Frontal cortex (tissue), 4 donors: ENCODE data around the gene PTPRN2. TPM values are rescaled to one million over a fixed set of nuclear protein-coding genes. Genes with fewer than 3 reads are reported as not detected.

Source experiments
- DNase-seq, 2 donors: peaks; one replicate each; pipeline ENCODE4 v3.0.0; 2012; ENCODE audit warnings: low spot score in 2 of 2
- FAIRE-seq: peaks from 2 replicates; lab custom pipeline; 2012; peaks lifted over from hg19 to GRCh38; lab: Jason Lieb, UNC
- total RNA-seq: library from RNA; depleted of rRNA; stranded (reverse); fragments of >200 nt; gene quantifications from one replicate; pipeline ENCODE4 v1.2.3, GENCODE V29; 2014
- donor health status: control.
- donor health status: control.
- donor health status: control.

The PTPRN2 gene
- total RNA-seq, 1 donor from 2014 or later = 52.2 TPM

DNA sequence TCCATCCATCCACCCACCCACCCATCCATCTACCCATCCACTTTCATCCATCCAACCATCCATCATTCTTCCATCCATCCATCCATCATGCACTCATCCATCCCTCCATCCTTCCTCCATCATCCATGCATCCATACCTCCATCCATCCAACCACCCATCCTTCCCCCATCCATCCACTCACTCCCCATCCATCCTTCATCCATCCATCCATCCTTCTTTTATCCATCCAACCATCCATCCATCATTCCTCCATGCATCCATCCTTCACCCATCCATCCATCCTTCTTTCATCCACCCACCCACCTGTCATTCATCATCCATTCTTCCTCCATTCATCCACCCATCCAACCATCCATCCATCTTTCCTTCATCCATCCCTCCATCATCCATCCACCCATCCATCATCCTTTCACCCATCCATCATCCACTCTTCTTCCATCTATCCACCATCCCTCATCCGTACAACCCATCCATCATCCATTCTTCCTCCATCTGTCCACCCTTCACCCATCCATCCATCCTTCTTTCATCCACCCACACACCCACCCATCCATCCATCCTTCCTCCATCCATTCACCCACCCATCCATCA is 822.6 kb downstream of the PTPRN2 start:
- DNase-seq (no peak), FAIRE-seq (no peak)

DNA sequence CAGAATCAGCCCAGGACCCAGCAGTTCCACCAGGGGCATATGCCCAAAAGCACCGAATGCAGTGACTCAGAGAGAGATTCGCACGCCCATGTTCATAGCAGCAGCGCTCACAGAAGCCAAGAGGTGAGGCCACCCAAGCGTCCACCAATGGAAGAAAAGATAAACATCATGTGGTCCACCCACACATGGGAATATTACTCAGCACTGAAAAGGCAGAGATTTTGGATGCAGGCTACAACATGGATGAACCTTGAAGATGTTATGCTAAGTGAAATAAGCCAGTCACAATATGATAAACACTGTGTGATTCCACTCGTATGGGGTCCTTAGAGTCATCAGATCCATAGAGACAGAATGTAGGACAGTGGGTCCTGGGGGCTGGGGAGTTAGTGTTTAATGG is 823.4 kb downstream of the PTPRN2 start:
- FAIRE-seq (no peak), DNase-seq (no peak)

DNA sequence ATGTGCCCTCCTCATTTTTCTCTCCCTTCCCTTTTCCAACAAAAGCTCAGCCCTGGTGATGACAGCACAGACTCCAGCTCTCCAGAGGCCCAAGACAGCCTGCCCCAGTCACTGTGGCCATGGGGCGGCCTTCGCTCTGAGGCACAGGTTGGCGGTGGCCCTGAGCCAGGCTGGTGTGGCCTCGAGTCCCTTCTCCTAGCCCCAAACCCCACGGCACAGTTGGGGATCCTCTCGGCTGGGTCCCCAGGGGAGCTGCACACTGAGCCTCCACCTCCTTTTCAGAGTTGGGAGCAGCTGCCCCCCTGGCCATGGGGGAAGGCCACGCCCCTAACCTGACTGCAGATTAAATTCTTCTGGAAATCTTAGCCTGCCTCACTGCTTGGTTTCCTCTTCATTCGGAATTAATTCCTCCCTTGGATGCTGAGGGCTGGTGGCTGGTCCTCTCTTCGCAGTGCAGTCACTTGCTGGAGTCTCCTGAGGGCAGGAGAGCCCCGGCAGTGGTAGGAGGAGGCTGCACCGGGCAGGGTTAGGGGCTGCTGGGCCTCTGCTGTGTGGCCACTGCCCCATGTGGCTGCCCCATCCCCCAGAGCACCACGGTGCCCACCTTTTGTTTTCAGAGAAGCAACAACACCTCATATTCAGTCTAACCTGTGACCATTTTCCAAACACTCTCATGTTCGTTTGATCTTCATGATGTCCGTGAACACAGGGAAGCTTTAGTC is 824.2 kb downstream of the PTPRN2 start:
- DNase-seq (no peak), FAIRE-seq (no peak)

DNA sequence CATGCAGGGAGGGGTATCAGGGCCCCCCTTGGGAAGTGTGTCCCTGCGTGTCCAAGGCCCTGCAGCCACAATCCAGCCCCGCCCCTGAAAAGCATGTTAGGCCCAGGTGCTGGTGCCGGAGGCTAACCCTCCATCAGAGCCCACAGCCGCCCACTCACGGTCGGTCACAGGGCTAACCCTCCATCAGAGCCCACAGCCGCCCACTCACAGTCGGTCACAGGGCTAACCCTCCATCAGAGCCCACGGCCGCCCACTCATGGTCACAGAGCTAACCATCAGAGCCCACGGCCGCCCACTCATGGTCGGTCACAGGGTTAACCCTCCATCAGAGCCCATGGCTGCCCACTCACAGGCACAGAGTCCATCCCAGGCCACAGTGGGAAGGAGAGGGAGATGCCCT is 824.8 kb downstream of the PTPRN2 start:
- FAIRE-seq (no peak), DNase-seq (no peak)

DNA sequence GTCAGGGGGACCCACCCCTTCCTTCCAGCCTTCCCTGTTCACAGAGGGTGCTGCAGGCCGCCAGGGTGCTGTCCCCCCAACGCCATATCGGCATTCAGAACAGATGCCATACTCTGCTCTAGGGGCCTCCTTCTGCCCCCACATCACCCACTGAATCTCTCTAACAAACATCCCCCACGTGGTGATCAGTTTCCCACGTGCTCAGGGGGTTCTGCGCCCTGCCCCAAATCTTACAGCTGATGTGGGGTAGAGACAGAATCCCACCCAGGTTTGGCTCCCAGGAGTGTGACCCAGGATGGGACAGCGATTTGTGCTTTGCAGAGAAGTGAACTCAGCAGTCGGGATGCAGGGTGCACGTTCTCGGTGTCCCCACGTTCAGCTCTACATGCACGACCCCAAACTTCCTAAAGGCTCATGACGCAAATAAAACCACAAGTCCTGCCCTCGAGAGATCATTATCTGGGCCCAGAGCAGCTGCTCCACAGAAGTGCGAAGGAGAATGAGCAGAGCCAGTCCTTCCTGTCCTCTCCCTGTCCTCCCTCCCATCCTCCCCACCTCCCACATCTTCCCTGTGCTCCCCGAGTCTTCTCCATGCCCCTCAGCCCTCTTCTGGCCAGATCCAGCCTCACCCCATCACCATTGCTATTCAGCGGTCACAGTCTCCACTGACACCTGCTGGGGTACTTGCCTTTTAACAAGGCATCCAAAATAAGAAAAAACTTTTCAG is 827.5 kb downstream of the PTPRN2 start:
- FAIRE-seq = no peak

DNA sequence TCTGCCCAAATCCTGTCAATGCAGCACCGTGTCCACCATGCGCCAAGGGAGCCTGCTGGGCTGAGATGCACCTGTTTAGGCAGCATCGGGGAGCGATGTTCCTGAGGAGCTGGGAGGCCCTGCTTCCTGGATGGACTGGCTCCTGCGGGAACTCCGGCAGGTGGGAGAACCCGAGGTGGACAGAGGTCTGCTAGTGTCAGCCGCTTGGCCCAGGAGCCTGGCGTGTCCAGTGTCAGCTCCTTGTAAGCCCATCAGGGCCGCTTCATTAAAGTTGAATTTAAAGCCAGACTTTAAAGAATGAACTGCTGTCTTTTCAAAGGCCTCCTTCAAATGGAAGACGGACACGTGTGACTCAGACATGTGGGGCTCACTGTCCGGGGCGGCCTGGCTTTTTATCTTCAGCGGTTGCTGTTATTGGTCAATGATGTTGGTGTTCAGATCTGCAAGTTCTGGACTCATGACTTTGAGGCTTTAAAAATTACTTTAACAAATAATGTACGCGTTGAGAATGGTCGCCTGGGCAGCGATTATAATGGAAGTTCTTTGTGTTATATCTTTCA is 828.3 kb downstream of the PTPRN2 start:
- DNase-seq = no peak
- no peak for FAIRE-seq

More for the DNA sequence above, 827.5 kb downstream of the PTPRN2 start:
- no peak for DNase-seq

DNA sequence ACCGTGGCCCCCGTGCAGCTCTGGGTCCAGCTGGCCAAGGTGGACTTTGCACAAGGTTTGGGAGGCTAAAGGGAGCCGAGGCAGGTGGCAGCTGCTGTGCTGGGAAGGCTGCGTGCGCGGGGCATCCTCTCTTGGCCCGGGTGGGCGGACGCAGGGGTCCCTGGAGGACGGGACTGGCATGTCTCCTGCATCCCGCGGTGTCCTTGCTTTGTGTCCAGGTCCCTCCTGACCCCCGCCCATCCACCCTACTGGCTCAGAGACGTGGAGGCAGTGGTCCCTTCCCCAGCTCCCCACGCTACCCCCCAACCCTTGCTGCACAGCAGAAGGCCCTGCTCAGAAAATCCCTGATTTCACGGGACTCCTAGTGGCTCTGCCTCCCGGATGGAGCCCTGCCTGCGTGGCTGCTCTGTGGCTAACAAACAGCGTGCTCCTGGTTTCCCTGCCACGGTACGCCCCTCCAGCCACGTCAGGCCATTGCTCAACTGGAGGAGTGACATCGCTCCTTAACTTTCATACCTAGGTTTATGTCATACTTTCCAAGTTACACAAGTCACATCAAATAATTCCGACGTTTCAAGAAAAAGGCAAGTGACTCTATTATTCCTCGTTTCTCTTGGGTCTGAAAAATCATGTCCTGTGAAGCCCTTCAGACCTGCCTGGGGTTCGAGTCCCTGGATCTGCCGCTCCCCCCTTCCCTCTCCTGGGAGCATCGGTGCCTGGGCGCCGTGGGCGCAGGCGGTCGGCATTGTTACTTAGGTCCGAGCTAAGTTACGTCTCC is 829.0 kb downstream of the PTPRN2 start:
- no peak for DNase-seq
- FAIRE-seq = no peak

DNA sequence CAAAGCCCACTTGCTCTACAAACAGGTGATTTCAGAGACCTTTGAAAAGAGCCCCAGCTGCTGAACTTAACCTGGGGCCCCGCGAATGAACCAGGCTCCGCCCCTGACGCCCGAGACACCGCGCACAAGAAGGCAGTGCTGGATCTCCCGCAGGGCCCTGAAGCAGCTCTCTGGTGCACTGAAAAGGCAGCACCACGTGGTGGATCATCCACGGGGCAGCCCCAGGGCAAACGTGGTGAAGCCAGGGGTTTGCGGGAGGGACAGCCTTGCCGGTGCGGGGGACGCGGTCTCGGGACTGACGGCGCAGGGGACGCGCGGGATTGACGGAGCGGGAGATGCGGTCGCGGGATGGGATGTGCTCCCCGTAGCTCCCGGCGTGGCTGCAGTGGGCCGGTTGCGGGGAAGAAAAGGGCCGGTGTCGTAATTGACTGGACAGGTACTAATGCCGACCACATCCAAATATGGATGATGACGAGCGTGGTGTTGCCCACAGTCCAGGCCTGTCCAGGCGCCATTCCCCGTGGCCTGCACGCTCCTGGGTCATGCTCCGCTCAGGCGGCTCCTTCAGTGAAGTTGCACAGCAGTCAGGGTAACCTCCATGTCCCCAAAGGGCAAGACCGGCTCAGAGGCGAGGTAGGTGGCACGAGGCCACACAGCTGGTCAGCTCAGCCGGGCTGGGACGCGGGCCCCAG is 829.7 kb downstream of the PTPRN2 start:
- DNase-seq (no peak), FAIRE-seq (no peak)

DNA sequence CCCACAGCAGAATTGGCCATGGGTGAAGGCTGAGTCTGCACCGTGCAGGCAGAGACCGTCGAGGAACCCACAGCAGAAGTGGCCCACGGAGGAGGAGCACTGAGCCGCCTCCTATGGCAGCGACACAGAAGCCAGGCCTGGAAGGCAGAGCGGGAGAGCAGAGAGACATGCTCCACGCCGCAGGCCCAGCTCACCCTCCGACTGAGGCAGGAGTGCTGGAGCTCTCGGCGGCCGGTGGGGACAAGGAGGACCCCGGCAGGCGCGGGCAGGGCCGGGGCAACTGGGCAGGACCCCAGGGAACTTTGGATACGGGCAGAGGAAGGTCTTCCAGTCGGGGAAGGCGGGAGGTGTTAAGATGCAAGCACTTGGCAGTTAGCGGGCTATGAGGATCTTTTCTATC is 830.4 kb downstream of the PTPRN2 start:
- no peak for FAIRE-seq

DNA sequence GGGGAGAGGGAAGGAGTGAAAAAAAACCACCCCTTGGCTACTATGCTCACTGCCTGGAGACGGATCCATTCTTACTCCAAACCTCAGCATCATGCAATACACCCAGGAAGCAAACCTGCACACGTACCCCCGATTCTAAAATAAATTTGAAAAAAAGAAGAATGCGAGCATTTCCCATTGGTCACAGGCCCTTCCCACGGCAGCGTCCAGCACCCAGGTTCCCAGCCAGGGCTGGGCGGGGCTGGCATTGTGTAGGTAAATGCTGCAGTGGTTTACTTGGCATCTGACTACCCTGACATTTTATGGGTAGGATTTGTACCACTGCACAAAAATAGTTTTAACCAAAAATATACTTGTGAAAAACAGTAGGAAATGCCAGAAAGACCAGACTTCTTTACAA is 831.9 kb downstream of the PTPRN2 start:
- no peak for FAIRE-seq
- DNase-seq = no peak

More for the DNA sequence above, 830.4 kb downstream of the PTPRN2 start:
- DNase-seq = no peak

DNA sequence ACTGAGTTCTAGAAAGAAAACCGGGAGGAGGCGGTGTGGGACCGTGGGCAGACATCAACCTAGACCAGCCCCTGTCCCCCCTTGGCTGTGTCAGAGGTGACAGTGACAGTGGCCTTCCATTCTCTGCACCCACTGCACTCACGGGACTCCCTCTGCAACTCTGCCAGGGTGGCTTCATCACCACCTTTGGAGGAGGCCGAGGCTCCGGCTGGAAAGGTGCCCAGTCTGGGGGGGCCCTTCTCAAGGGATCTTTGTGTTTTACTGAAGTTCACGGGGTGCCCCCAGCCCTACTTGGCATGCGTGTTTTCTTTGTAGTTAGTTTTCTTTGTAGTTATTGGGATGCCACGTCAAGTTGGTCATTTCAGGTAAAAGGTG is 833.2 kb downstream of the PTPRN2 start:
- FAIRE-seq (no peak), DNase-seq (no peak)

DNA sequence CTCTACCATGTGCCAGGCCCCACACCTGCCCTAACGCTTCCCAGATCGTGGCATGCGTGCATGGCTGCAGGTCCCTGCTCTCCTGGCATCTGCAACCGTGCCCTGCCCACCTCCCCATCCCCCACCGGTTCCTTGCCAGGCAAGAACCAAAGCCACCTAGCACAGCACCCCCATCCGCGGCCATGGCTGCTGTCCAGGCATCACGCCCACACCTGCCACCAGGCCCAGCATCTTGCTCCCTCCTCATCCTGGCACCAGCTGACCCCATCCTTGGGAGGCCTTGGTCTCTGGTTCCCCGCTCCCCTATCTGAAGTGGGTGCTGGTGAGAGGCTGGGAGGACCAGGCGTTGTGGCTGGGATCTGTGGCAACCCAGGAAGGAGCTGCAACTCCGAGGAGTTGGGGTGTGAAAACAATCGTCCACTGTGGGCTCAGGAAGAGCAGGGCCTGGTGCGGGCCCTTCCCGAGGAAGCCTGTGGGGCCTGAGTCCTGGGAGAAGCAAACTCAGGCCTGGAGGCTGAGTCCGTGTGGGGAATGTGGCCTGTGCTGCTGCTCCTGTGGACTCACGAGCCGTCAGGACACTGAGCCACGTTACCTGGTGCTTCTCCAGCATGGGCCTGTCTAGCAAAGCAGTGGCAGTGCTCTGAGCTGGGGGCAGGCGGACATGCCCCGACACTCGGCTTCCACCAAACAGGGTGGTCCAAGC is 833.8 kb downstream of the PTPRN2 start:
- FAIRE-seq = no peak
- no peak for DNase-seq

DNA sequence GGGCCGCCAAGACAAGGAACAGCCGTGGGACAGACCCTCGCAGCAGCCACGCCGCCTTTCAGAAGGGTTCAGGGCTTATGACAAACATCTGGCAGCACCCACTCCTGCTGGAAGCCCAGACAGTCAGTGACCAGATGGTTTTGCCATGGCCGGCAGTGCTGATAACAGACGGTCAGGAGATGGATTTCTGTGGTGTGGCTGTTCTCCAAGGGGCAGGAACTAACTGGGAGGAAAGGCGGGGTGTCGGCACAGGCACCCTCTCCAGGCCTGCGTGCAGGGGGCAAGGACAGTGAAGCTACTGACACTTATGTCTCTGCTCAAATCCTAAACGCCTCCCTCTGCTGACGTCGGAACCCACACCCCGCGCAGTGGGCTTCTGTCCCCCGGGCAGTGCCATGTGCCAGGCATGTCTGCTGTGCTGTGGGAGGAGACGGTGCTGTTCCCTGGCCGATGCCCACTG is 834.8 kb downstream of the PTPRN2 start:
- no peak for FAIRE-seq
- DNase-seq = no peak

DNA sequence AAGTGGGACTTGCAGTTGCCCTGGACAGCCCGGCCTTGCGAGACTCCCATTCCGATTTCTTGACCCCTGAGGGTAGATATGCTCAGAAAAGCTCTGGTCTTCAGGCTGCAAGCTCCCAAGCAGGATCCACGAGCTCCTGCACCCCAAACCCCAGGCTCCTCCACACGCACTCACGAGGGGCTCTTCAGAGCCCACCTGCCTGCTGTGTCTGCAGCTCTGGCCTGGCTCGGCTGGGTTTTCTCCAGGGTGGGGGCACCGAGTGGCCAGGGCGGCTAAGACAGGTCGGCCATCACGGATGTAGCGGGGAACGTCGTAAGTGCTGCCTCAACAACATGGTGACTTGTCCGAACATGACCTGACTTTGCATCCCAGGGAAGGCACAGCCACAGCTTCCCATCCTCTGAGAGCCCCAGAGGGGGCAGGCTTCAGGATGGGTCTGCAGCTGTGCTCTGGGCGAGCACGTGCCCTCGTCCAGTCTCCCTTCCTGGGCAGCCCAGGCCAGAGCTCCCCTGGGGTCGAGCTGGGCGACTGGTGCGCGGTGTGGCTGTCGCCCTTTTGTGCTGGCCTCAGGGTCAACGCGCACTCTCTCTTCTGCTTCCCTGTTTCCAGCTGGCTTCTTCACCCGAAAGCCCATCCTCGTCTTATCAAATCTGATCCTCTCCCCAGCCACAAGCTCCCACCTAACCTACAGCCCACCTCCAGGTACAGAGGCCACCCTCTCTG is 835.5 kb downstream of the PTPRN2 start:
- DNase-seq (no peak), FAIRE-seq (no peak)

DNA sequence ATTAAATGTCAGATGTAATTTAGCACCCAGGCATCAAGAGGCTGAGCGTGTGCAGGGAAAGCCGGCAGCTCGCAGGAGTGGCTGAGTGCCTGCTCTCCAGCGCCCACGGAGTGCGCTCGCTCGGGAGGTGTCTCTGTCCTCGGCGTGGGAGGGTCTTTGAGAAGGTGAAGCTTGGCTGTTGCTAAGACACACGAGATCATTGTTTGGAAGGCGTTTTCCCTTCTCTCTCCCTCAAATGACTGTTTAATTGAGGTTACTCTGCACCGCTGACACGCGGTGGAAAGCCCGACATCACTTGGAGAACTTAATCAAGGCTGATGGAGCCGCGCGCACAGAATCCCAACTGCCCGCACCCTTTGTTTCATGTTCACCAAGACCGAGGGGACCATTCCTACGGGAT is 836.2 kb downstream of the PTPRN2 start:
- DNase-seq (peak in 1 of 2 donors; percentile 35), FAIRE-seq (no peak)

DNA sequence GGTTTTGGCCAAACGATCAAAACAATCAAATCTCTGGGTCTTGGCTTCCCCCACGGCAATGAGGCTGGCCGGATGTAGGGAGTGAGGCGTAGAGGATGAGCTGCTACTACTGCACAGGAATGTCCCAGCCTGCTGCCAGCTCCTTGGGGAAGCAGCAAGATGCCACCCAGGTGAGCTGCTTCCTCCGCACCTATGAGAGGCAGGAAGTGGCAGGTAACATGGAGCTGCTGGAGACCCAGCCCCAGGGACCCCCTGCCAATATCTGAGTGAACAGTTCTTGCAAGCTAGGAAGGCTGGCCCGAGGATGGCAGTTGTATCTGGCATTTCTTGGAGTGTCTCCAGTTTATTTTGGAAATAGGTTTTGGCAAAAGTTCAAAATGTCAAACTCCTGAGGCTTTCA is 837.3 kb downstream of the PTPRN2 start:
- DNase-seq = no peak
- FAIRE-seq = no peak

DNA sequence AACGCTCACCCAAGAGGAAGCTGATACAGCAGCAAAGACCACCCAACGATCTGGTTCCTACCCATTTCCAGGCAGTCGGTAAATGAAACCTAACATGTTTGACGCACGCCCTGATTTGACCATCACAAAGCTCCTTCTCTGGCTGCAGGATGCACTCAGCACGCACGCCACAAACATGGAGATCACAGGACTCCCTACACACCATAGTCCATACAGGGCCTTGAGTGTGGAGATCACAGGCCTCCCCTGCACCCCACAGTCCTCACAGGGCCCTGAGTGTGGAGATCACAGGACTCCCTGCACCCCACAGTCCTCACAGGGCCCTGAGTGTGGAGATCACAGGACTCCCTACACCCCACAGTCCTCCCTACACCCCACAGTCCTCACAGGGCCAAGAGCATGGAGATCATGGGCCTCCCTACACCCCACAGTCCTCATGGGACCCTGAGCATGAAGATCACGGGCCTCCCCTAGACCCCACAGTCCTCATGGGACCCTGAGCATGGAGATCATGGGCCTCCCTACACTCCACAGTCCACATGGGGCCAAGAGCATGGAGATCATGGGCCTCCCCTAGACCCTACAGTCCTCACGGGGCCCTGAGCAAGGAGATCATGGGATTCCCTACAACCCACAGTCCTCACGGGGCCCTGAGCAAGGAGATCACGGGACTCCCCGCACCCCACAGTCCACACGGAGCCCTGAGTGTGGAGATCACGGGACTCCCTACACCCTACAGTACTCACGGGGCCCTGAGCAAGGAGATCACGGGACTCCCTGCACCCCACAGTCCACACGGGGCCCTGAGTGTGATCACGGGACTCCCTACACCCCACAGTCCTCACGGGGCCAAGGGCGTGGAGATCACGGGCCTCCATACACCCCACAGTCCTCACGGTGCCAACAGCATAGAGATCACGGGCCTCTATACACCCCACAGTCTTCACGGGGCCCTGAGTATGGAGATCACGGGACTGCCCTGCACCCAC is 841.6 kb downstream of the PTPRN2 start:
- FAIRE-seq (no peak), DNase-seq (no peak)
